Body of pancreas (tissue), 4 donors: ENCODE measurements around the gene BBS10. TPM values are rescaled to one million over a fixed set of nuclear protein-coding genes. Genes with fewer than 3 reads are reported as not detected.

ENCODE experiments used
- ATAC-seq: fragments of 150-250 bp; one replicate; pipeline ENCODE4 v1.9.1; 2016
- DNase-seq, 4 donors: peaks; one replicate each; pipeline ENCODE4 v3.0.0-alpha.2; 2019
- H3K27ac ChIP-seq, 4 donors: fragments of 200-600 bp; sonication (generic); 1 replicate in 3 of 4; 2 replicates in 1 of 4; pipeline versions ENCODE4 v1.5.1 to v1.6.1; 2016 to 2019; ENCODE audit warnings: mild to moderate bottlenecking in 1 of 4, mixed read lengths in 1 of 4, moderate library complexity in 1 of 4
- H3K27me3 ChIP-seq, 2 donors: fragments of 200-600 bp; sonication (generic); one replicate each; pipeline ENCODE4 v1.6.0; 2016; ENCODE audit warnings: mild to moderate bottlenecking in 1 of 2
- H3K36me3 ChIP-seq, 2 donors: fragments of 200-600 bp; sonication (generic); replicated peaks in 1 of 2; 2 replicates each; pipeline ENCODE4 v1.5.1; 2016; ENCODE audit warnings: low read depth in 2 of 2; ENCODE audit not compliant: insufficient read depth in 1 of 2
- H3K4me1 ChIP-seq: fragments of 200-600 bp; sonication (generic); one replicate; pipeline ENCODE4 v1.6.0; 2016
- H3K4me3 ChIP-seq, 2 donors: fragments of 200-600 bp; sonication (generic); 1 replicate in 1 of 2; 2 replicates in 1 of 2; pipeline ENCODE4 v1.5.1; 2016 to 2019
- H3K9me3 ChIP-seq, 3 donors: fragments of 200-600 bp; sonication (generic); 1 replicate in 2 of 3; 2 replicates in 1 of 3; pipeline ENCODE4 v1.5.1; 2016
- CTCF ChIP-seq, 7 experiments: fragments of 450-650 bp in 4 of 7; fragments of 200-600 bp in 3 of 7; sonication (generic) in 3 of 7; IDR thresholded peaks; one replicate each; pipeline ENCODE4 v1.5.1; 2016 to 2019; ENCODE audit warnings: antibody characterized with exemption in 7 of 7
- POLR2A ChIP-seq, 3 donors: fragments of 450-650 bp; IDR thresholded peaks; one replicate each; pipeline ENCODE4 v1.6.1; 2016; ENCODE audit warnings: antibody characterized with exemption in 3 of 3, mild to moderate bottlenecking in 2 of 3
- WGBS, 2 donors: methylation state at CpG; one replicate each; pipeline ENCODE4 v1.1.5; 2017; 5-methylcytosine and 5-hydroxymethylcytosine counted together
- intact Hi-C: fragments of 100-400 bp; cut with DNase I; formaldehyde crosslinking; loops from one replicate; pipeline ENCODE4 v1.15.1; 2023
- total RNA-seq, 2 donors: library from RNA; depleted of rRNA; stranded (reverse); fragments of >200 nt; gene quantifications; one replicate each; pipeline ENCODE4 v1.1.0, GENCODE V29; 2016

BBS10 gene
- total RNA-seq, 2 donors from 2014 or later = 4.0 to 7.0 TPM

GRCh38 chr12:76356071-76356470, 7.9 kb upstream of the BBS10 start:
- H3K27ac ChIP-seq = no peak overlapping the region
- 63 to 67% methylated on average over 1 of the region's 1 CpG for WGBS, 2 donors
- ATAC-seq (no peak), DNase-seq (no peak)
- intact Hi-C loops = no loop called here
- H3K4me1 ChIP-seq = no peaks in the 10 kb centered on the region
- peaks cover 0 to 2% of the 10 kb centered on the region in 2 donors for H3K36me3 ChIP-seq
- no peak overlapping the region for H3K4me3 ChIP-seq
- no peak for TF ChIP-seq POLR2A (IDR thresholded peaks at IDR 0.05)
- TF ChIP-seq CTCF (IDR thresholded peaks at IDR 0.05) = no peak
- no peaks in the 10 kb centered on the region for H3K27me3 ChIP-seq
- no peaks in the 10 kb centered on the region for H3K9me3 ChIP-seq

- peak in 1 of 7 experiments; percentile 5 for TF ChIP-seq CTCF (IDR thresholded peaks at IDR 0.05)
- TF ChIP-seq POLR2A (IDR thresholded peaks at IDR 0.05) = no peak
- no peaks in the 10 kb centered on the region for H3K9me3 ChIP-seq
- 60 to 86% methylated on average over 4 of the region's 4 CpGs for WGBS, 2 donors
- ATAC-seq (no peak), DNase-seq (peak in 1 of 4 donors; percentile 30)
- no peak overlapping the region for H3K27ac ChIP-seq
- intact Hi-C loops = no loop called here
- peaks cover 25% of the 10 kb centered on the region for H3K4me1 ChIP-seq
- no peaks in the 10 kb centered on the region for H3K27me3 ChIP-seq
- no peak overlapping the region for H3K4me3 ChIP-seq
- no peaks in the 10 kb centered on the region for H3K36me3 ChIP-seq
Observed at GRCh38 chr12:76346798-76347420, 1.3 kb downstream of the BBS10 start.

GRCh38 chr12:76346236-76346635, 2.0 kb downstream of the BBS10 start:
- ATAC-seq = no peak
- Histone ChIP-seq H3K4me3 (no peak overlapping the region), H3K9me3 (no peaks in the 10 kb centered on the region), H3K4me1 (peaks cover 25% of the 10 kb centered on the region), H3K27ac (no peak overlapping the region), H3K36me3 (no peaks in the 10 kb centered on the region), H3K27me3 (no peaks in the 10 kb centered on the region)
- intact Hi-C loops = no loop called here
- no peak for TF ChIP-seq CTCF (IDR thresholded peaks at IDR 0.05)
- no peak for TF ChIP-seq POLR2A (IDR thresholded peaks at IDR 0.05)
- WGBS, 2 donors = 82 to 90% methylated on average over 4 of the region's 4 CpGs
- DNase-seq = no peak

GRCh38 chr12:76345569-76345968, 2.6 kb downstream of the BBS10 start:
- ATAC-seq = no peak
- no peak for DNase-seq
- intact Hi-C loops = no loop called here
- Histone ChIP-seq H3K9me3 (no peaks in the 10 kb centered on the region), H3K4me3 (no peak overlapping the region), H3K4me1 (peaks cover 25% of the 10 kb centered on the region), H3K27me3 (no peaks in the 10 kb centered on the region), H3K36me3 (no peaks in the 10 kb centered on the region), H3K27ac (no peak overlapping the region)
- TF ChIP-seq CTCF (IDR thresholded peaks at IDR 0.05) = no peak
- TF ChIP-seq POLR2A (IDR thresholded peaks at IDR 0.05) = no peak
- WGBS, 2 donors = 95 to 96% methylated on average over 1 of the region's 1 CpG

GRCh38 chr12:76341436-76342030, 6.7 kb downstream of the BBS10 start:
- H3K4me3 ChIP-seq = no peak overlapping the region
- peaks cover 8% of the 10 kb centered on the region for H3K4me1 ChIP-seq
- no peak for TF ChIP-seq POLR2A (IDR thresholded peaks at IDR 0.05)
- no peak for TF ChIP-seq CTCF (IDR thresholded peaks at IDR 0.05)
- no peak for ATAC-seq
- 74 to 82% methylated on average over 5 of the region's 5 CpGs for WGBS, 2 donors
- H3K9me3 ChIP-seq = no peaks in the 10 kb centered on the region
- no peaks in the 10 kb centered on the region for H3K36me3 ChIP-seq
- no peak for DNase-seq
- intact Hi-C loops = no loop called here
- H3K27me3 ChIP-seq = no peaks in the 10 kb centered on the region
- H3K27ac ChIP-seq = no peak overlapping the region
